HG03342 (cell line): Measurements from ENCODE around the gene TP73.

ENCODE experiments used
- ATAC-seq: cut with Tn5 transposase; IDR thresholded peaks from one replicate; pipeline ENCODE4 v1.9.1; 2021; ENCODE audit warnings: mild to moderate bottlenecking, moderate library complexity; ENCODE audit not compliant: unreplicated experiment

Gene TP73

GRCh38 chr1:3724416-3725030, 72.2 kb downstream of the TP73 start:
- ATAC-seq, result peak; percentile 43

- ATAC-seq, result no peak
These were observed 73.0 kb downstream of the TP73 start for GRCh38 chr1:3725366-3725765.

GRCh38 chr1:3727042-3727824, 74.9 kb downstream of the TP73 start:
- no peak for ATAC-seq

DNA sequence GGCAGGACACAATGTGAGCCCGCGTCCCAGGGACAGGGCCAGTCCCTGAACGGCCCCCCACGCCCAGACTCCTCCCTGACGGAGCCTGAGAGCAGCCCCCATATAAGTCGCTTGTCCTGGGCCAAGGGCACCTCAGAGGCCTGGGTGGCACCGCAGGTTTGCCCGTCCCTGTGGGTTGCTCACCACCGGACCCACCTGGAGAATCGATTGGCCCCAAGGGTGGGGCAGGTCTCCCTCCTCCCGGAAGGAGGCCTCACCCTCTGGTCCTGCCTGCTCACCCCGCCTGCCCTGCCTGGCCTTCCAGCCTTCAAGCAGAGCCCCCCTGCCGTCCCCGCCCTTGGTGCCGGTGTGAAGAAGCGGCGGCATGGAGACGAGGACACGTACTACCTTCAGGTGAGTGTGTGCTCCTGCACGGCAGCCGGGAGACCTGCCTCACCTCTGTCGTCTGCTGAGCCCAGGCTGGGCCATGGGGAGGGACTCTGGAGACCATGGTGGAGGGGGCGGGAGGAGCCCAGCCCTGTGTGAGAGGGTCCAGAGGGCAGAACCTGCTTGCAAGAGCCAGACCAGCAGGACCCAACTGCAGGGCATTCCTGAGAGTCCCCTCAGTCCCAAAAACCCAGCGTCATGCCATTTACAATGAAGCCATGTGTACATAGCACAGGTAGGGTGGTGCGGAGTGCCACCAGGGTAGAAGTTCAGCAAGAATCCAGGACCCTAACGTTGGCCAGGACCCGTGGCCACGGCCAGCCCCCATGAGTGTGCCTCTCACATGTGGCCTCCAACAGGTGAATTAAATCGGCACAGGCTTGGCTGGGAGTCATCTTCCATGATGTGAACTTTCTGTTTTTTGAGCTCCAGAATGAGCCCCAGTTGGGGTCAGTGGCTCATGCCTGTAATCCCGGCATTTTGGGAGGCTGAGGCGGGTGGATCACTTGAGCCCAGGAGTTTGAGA, 75.8 kb downstream of the TP73 start:
- no peak for ATAC-seq

DNA sequence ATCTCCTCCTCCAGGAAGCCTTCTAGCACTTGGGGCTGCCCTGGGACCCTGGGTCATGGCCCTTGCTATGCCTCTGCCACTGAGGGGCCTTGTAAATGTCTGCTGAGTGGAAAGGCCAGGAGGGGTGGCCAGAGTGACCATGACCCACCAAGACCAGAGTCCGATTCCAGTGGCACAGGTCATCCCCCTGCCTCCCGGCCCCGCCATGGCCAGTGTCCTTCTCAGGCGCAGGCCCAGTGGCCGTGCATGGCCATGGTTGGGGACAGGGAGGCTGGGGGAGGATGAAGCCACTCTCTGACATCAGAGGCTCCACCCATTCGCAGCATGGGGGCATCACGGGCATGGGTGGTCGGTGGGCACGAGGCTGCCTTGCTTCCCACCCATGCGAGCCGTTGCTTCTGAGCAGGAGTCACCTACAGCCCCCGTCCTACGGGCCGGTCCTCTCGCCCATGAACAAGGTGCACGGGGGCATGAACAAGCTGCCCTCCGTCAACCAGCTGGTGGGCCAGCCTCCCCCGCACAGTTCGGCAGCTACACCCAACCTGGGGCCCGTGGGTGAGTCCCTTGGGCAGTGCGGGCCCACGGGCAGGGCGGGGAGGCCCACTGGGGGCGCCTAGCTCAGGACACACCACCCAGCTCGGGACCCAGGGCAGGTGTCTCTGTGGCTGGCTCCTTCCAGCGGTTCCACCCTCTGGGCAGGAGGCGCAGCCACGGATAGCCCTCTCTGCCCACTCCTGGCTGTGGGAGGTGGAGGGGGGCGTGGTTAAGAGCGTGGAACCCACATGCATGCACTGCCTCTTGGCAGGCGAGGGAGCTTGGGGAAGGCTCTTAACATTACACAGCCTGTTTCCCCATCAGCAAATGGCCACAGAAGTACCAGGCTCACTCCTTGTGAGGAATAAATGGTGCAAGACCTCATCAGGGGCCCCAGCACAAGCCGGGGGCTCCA, 77.6 kb downstream of the TP73 start:
- no peak for ATAC-seq

DNA sequence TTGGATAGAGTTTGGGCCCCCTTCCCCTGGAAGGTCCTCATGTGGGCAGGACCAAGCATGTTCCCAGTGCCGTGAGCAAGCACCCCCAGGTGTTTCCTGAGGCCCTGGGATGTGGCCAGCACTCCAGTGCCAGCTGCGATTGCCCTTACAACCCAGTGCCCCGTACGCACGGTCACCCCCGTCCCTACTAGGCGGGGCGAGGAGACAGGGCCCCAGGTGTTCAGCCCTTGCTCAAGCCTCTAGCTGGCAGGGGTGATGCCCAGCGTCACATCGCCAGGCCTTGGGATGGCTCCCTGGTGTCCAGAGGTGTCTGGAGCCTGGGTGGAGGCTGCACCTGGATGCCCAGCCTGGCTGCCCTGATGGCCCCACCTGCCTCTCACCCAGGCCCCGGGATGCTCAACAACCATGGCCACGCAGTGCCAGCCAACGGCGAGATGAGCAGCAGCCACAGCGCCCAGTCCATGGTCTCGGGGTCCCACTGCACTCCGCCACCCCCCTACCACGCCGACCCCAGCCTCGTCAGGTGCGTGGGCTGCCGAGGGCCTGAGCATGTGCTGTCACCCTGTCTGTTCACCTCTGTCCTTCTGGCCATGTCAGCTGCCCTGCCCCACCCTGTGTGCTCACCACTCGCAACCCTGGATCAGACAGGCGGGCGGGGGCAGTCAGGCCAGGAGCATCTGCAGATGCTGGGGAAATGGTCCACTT, 78.4 kb downstream of the TP73 start:
- no peak for ATAC-seq

DNA sequence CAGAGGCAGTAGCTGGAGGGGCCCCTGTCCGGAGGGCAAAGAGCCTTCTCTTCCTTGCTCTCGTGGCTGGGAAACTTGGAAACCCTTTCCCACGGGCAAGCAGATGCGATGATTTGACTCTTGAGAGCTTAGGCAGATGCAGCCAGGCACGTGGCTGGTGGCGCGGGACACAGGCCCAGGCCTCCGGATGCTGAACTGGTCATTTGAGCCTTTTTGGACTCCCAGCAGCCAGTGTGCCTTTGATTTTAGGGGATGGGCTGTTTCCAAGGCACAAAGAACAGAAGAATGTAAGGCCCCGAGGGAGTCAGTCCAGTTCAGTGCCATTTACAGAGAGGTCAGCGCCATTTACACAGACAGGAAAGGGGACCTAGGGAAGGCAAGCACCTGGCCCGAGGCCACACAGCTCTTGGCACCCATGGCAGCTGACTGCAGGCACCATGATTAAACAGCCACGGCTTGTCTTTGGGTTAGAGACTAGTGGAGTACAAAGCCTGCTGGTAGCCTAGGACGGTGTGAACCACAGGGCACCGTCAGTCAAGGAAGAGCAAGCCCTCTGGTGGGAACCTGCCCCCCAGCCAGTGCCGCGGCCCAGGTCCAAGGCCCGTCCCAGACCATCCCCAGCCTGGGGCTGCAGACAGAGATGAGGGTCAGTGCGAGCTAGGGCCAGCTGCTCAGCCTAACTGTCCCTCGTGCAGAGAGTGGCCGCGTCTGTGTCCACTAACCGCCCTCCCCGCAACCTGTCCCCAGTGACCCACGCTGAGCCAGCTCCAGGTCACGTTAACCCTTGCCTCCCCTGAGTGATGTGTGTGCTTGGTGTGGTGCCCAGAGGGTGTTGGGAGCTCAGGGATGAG, 79.5 kb downstream of the TP73 start:
- no peak for ATAC-seq

- no peak for ATAC-seq
These were observed 80.2 kb downstream of the TP73 start for GRCh38 chr1:3732434-3733093.

GRCh38 chr1:3733094-3733882, 81.0 kb downstream of the TP73 start:
- ATAC-seq, result no peak

GRCh38 chr1:3733883-3734589, 81.7 kb downstream of the TP73 start:
- ATAC-seq, result no peak

DNA sequence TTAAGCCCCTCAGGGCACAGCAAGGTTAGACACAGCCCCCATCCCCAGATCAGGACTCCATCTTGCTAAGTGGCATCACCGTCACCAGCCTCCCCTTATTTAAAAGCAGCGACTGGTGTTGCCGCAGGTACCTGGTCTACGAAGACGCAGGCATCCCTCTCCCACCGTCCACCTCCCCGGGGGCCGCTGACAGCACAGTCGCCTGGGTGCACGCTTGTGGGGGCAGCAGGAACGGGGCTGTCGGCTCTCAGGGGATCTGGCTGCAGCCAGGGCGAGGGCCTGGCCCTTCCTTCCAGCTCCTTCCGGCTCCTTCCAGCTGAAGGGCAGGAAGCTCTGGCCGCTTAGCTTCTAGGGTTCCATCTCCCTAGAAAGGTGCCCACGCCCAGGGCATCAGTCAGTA, 82.3 kb downstream of the TP73 start:
- ATAC-seq, result no peak

DNA sequence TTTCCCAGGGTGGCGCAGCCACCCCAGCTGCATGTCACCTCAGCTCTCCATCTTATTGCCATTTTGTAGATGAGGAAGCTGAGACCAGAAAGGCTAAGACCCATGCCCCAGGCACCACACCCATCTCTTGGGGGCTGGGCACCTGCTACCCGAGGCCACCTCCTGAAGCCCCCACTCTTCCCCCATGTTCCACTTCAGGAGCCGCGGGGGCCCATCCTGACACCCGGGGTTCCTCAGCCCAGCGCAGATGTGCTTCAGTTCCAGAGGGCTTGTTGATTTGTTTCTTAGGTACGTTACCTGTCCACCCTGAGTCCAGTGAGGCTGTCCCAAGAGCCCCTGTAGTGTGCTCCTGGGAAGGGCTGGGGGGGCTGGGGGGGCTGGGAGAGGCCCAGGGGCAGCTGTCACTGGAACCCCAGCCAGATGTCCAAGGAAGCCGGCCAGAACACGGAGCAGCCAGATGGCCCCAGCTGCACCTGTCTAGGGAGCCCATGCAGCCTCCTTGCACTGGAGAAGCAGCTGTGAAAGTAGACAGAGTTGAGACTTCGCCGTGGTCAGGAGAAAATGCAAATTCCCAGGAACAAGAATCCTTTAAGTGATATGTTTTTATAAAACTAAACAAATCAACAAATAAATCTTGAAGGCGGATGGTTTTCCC, 82.8 kb downstream of the TP73 start:
- no peak for ATAC-seq

DNA sequence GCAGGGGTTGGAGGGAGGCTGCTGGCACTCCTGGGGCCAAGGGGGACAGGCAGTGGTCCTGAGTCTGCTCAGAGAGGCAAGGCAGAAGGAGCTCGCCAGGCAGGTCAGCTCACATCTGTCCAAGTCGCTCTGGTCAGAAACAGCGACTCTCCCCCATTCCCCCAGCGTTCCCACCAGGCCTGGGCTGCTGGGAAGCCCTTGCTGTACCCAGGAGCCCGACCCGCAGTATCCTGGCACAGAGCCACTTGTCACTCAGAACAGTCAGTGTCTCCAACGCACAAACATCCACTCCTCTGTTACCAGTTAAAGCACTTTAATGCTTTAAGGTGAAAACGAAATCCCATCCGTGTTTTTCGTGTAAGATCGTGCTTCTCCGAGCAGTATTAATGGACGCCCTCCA, 83.4 kb downstream of the TP73 start:
- ATAC-seq, result no peak

GRCh38 chr1:3736131-3736561, 83.8 kb downstream of the TP73 start:
- ATAC-seq, result no peak

GRCh38 chr1:3736708-3737107, 84.4 kb downstream of the TP73 start:
- ATAC-seq, result no peak

DNA sequence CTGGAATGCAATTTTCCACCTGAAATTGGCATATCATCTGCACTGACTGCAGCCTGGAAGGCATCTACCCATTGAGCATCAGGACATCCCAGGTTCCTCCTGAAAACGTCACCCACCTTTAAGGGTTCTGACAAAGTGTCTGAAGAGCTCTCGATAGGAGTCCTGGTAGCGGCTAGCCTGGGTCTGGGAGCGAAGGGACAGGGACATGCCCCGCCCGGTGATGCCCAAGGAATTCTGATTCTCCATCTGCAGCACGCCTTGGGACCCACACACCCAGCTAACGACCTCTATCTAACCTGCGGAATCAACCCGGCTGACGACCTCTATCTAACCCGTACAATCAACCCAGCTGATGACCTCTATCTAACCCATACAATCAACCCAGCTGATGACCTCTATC, 86.6 kb downstream of the TP73 start:
- ATAC-seq, result no peak
